BJ (cell line): ENCODE data around the gene PDE6A. TPM values are rescaled to one million over a fixed set of nuclear protein-coding genes. Genes with fewer than 3 reads are reported as not detected.
"Not testable (repeated sequence)": the region's sequence is repeated elsewhere in the genome, so short reads cannot be mapped to it uniquely, and the experiment has no call there.

Source experiments
- CTCF ChIA-PET: fragments of 350-600 bp; formaldehyde crosslinking; extraction: SDS; loops from one replicate; lab custom pipeline; 2021; ENCODE audit warnings: antibody characterized with exemption, inconsistent platforms; lab: Yijun Ruan, JAX
- POLR2A ChIA-PET: fragments of 300-600 bp; sonication (Branson Sonifier 250); formaldehyde crosslinking; extraction: SDS; loops from one replicate; lab custom pipeline; 2021; ENCODE audit warnings: antibody characterized with exemption; lab: Charles Lee
- DNase-seq: peaks from one replicate; pipeline ENCODE4 v3.0.0-alpha.2; 2011; ENCODE audit warnings: low read depth
- H3K27me3 ChIP-seq: 2 replicates; pipeline ENCODE4 v1.6.0; 2011; ENCODE audit warnings: low read length; ENCODE audit not compliant: control insufficient read depth, insufficient read depth
- H3K36me3 ChIP-seq: 2 replicates; pipeline ENCODE4 v1.5.1; 2011; ENCODE audit warnings: low read length; ENCODE audit not compliant: control insufficient read depth, insufficient read depth
- H3K4me3 ChIP-seq: 2 replicates; pipeline ENCODE4 v1.5.1; 2011; ENCODE audit warnings: low read depth, mild to moderate bottlenecking, control low read depth, low read length
- CTCF ChIP-seq: IDR thresholded peaks from 2 replicates; pipeline ENCODE4 v1.5.1; 2011; ENCODE audit warnings: low read depth, mild to moderate bottlenecking, control low read depth, inconsistent platforms, low read length, moderate library complexity; ENCODE audit not compliant: insufficient read depth
- polyA plus RNA-seq: library from polyadenylated mRNA; depleted of rRNA; stranded (reverse); fragments of >200 nt; gene quantifications from 2 replicates; pipeline ENCODE4 v1.2.3, GENCODE V29; 2011

The PDE6A gene
- polyA plus RNA-seq, 1 experiment = not detected

GRCh38 chr5:149886692-149887470 lies 57.7 kb downstream of the PDE6A start:
- no peak overlapping the region for H3K4me3 ChIP-seq
- ChIA-PET CTCF (interaction anchor here (0.9 to 1.5 kb wide), 5 partner anchors 20 to 104 kb away, joined by 3 to 5 read pairs (median 4); no protein-coding TSS in a partner anchor), POLR2A (no interaction called here)
- no peaks in the 10 kb centered on the region; the same call in 1 of the 2 replicates for H3K27me3 ChIP-seq
- no peak for DNase-seq
- no peaks in the 10 kb centered on the region for H3K36me3 ChIP-seq
- TF ChIP-seq CTCF = no peak

GRCh38 chr5:149886060-149886459 lies 58.5 kb downstream of the PDE6A start:
- CTCF ChIA-PET = interaction anchor here (0.9 to 1.5 kb wide), 3 partner anchors 21 to 73 kb away, joined by 3 to 4 read pairs (median 3); no protein-coding TSS in a partner anchor
- H3K36me3 ChIP-seq = no peaks in the 10 kb centered on the region
- no peak overlapping the region for H3K4me3 ChIP-seq
- TF ChIP-seq CTCF = no peak
- POLR2A ChIA-PET = no interaction called here
- DNase-seq = no peak
- no peaks in the 10 kb centered on the region; the same call in 1 of the 2 replicates for H3K27me3 ChIP-seq

- CTCF ChIA-PET = interaction anchor here (0.9 to 1.5 kb wide), 3 partner anchors 10 to 31 kb away, joined by 3 to 4 read pairs (median 3); no protein-coding TSS in a partner anchor
- no peaks in the 10 kb centered on the region; the same call in 1 of the 2 replicates for H3K27me3 ChIP-seq
- POLR2A ChIA-PET = no interaction called here
Observed at GRCh38 chr5:149885513-149885912, 59.1 kb downstream of the PDE6A start.

GRCh38 chr5:149883550-149883949 lies 61.0 kb downstream of the PDE6A start:
- POLR2A ChIA-PET = no interaction called here

More at GRCh38 chr5:149885513-149885912, 59.1 kb downstream of the PDE6A start:
- TF ChIP-seq CTCF = no peak
- no peak for DNase-seq
- H3K36me3 ChIP-seq = no peaks in the 10 kb centered on the region
- H3K4me3 ChIP-seq = no peak overlapping the region

GRCh38 chr5:149882633-149883032 lies 62.0 kb downstream of the PDE6A start:
- POLR2A ChIA-PET, H3K27me3 ChIP-seq, H3K4me3 ChIP-seq, H3K36me3 ChIP-seq, DNase-seq: not testable (repeated sequence)
- CTCF ChIA-PET = interaction anchor here (1.0 kb wide), 1 partner anchor 29 kb away, joined by 3 read pairs; no protein-coding TSS in a partner anchor

More at GRCh38 chr5:149883550-149883949, 61.0 kb downstream of the PDE6A start:
- no peaks in the 10 kb centered on the region for H3K27me3 ChIP-seq
- no peak overlapping the region for H3K4me3 ChIP-seq
- no peak for DNase-seq
- no peaks in the 10 kb centered on the region for H3K36me3 ChIP-seq
- CTCF ChIA-PET = interaction anchor here (1.0 kb wide), 1 partner anchor 30 kb away, joined by 3 read pairs; no protein-coding TSS in a partner anchor
- no peak for TF ChIP-seq CTCF
